IMR-90 (cell line): ENCODE results near the gene MUSTN1. TPM values are rescaled to one million over a fixed set of nuclear protein-coding genes. Genes with fewer than 3 reads are reported as not detected.

Experiments
- ATAC-seq: fragments of 200-7000 bp; cut with Tn5 transposase; 2 replicates; pipeline ENCODE4 v1.9.1; 2020; ENCODE audit warnings: low read depth, mild to moderate bottlenecking, moderate library complexity
- BruUV-seq: library from RNA; stranded (reverse); fragments of 400-500 nt; replicated peaks from 2 replicates; lab custom pipeline; 2021; lab: Mats Ljungman, UMichigan
- CTCF ChIA-PET: fragments of 300-600 bp; formaldehyde crosslinking; extraction: SDS; loops from one replicate; lab custom pipeline; 2021; ENCODE audit warnings: antibody characterized with exemption; lab: Yijun Ruan, JAX
- POLR2A ChIA-PET: fragments of 300-600 bp; sonication (Branson Sonifier 250); formaldehyde crosslinking; loops from one replicate; lab custom pipeline; 2022; ENCODE audit warnings: antibody characterized with exemption; ENCODE audit not compliant: unreplicated experiment; lab: Charles Lee
- DNase-seq: peaks from one replicate; pipeline ENCODE4 v3.0.0; 2013
- H2AFZ ChIP-seq: replicated peaks from 2 replicates; pipeline ENCODE3; 2013; ENCODE audit warnings: low read length, mild to moderate bottlenecking; ENCODE audit not compliant: poor library complexity
- H2AK5ac ChIP-seq: 2 replicates; pipeline ENCODE4 v1.6.1; 2013; ENCODE audit warnings: low read depth, low read length, inconsistent platforms
- H2AK9ac ChIP-seq: replicated peaks from 2 replicates; pipeline ENCODE3; 2013; ENCODE audit warnings: mild to moderate bottlenecking, low read depth, low read length, moderate library complexity; ENCODE audit not compliant: poor library complexity
- H2BK120ac ChIP-seq: 2 replicates; pipeline ENCODE4 v1.6.1; 2013; ENCODE audit warnings: low read depth, low read length, inconsistent platforms
- H2BK15ac ChIP-seq: 3 replicates; pipeline ENCODE4 v1.6.1; 2013; ENCODE audit warnings: low read depth, low read length, inconsistent platforms
- H2BK20ac ChIP-seq: 2 replicates; pipeline ENCODE4 v1.6.1; 2013; ENCODE audit warnings: low read depth, mild to moderate bottlenecking, inconsistent platforms, low read length, moderate library complexity
- H2BK5ac ChIP-seq: 2 replicates; pipeline ENCODE4 v1.6.1; 2013; ENCODE audit warnings: mild to moderate bottlenecking, low read depth, low read length, inconsistent platforms; ENCODE audit not compliant: poor library complexity, severe bottlenecking
- H3K14ac ChIP-seq: replicated peaks from 2 replicates; pipeline ENCODE4 v1.6.1; 2013; ENCODE audit warnings: low read depth, low read length, inconsistent platforms
- H3K18ac ChIP-seq: 2 replicates; pipeline ENCODE4 v1.6.1; 2013; ENCODE audit warnings: low read depth, low read length, control low read depth
- H3K23ac ChIP-seq: 2 replicates; pipeline ENCODE4 v1.6.1; 2013; ENCODE audit warnings: low read depth, low read length, inconsistent platforms
- H3K27ac ChIP-seq: 2 replicates; pipeline ENCODE4 v1.5.1; 2013; ENCODE audit warnings: mild to moderate bottlenecking, control low read depth, low read length; ENCODE audit not compliant: insufficient read depth
- H3K27me3 ChIP-seq: 2 replicates; pipeline ENCODE4 v1.6.1; 2013; ENCODE audit warnings: low read length; ENCODE audit not compliant: control insufficient read depth, insufficient read depth
- H3K36me3 ChIP-seq: 2 replicates; pipeline ENCODE4 v1.6.1; 2013; ENCODE audit warnings: low read length, mixed read lengths; ENCODE audit not compliant: control insufficient read depth, insufficient read depth
- H3K4ac ChIP-seq: 2 replicates; pipeline ENCODE4 v1.6.1; 2013; ENCODE audit warnings: low read depth, low read length, inconsistent platforms
- H3K4me1 ChIP-seq: 2 replicates; pipeline ENCODE4 v1.6.1; 2013; ENCODE audit warnings: low read length, mixed read lengths; ENCODE audit not compliant: control insufficient read depth, insufficient read depth
- H3K4me2 ChIP-seq: 2 replicates; pipeline ENCODE4 v1.6.1; 2013; ENCODE audit warnings: low read depth, mild to moderate bottlenecking, control low read depth, low read length, moderate library complexity
- H3K4me3 ChIP-seq: 2 replicates; pipeline ENCODE4 v1.5.1; 2013; ENCODE audit warnings: low read depth, mild to moderate bottlenecking, control low read depth, low read length, moderate library complexity; ENCODE audit not compliant: insufficient read depth
- H3K56ac ChIP-seq: 2 replicates; pipeline ENCODE4 v1.6.1; 2013; ENCODE audit warnings: low read length, inconsistent platforms; ENCODE audit not compliant: insufficient read depth; ENCODE audit errors: extremely low read depth
- H3K79me1 ChIP-seq, 2 experiments: 2 replicates each; pipeline ENCODE4 v1.6.1; 2013; ENCODE audit warnings: low read length in 2 of 2, inconsistent platforms in 1 of 2, low read depth in 1 of 2
- H3K9ac ChIP-seq: 2 replicates; pipeline ENCODE4 v1.6.1; 2013; ENCODE audit warnings: low read depth, low read length, control low read depth
- H3K9me1 ChIP-seq: 2 replicates; pipeline ENCODE4 v1.6.1; 2013; ENCODE audit warnings: low read length, inconsistent platforms; ENCODE audit not compliant: insufficient read depth
- H3K9me3 ChIP-seq: 2 replicates; pipeline ENCODE4 v1.6.1; 2013; ENCODE audit warnings: low read length; ENCODE audit not compliant: control insufficient read depth, insufficient read depth
- H4K20me1 ChIP-seq: 2 replicates; pipeline ENCODE4 v1.6.1; 2013; ENCODE audit warnings: low read length, inconsistent platforms; ENCODE audit not compliant: insufficient read depth
- H4K5ac ChIP-seq: 2 replicates; pipeline ENCODE4 v1.6.1; 2013; ENCODE audit warnings: mild to moderate bottlenecking, low read depth, low read length, control low read depth
- H4K8ac ChIP-seq, 2 experiments: 2 replicates each; pipeline ENCODE4 v1.6.1; 2013; ENCODE audit warnings: low read depth in 2 of 2, low read length in 2 of 2, control low read depth in 1 of 2, inconsistent platforms in 1 of 2
- H4K91ac ChIP-seq: 2 replicates; pipeline ENCODE4 v1.6.1; 2013; ENCODE audit warnings: low read depth, low read length, inconsistent platforms; ENCODE audit not compliant: insufficient read depth
- BHLHE40 ChIP-seq: fragments of 150-350 bp; IDR thresholded peaks from 2 replicates; pipeline ENCODE4 v1.6.1; 2016; ENCODE audit warnings: mild to moderate bottlenecking, low read depth, low read length
- CEBPB ChIP-seq: IDR thresholded peaks from 2 replicates; pipeline ENCODE4 v1.6.1; 2012; ENCODE audit warnings: low read depth, low read length, improper control_type of control experiment
- CHD1 ChIP-seq: IDR thresholded peaks from 2 replicates; pipeline ENCODE4 v1.6.1; 2012; ENCODE audit warnings: low read depth, low read length, improper control_type of control experiment
- FOS ChIP-seq: fragments of 150-350 bp; IDR thresholded peaks from 2 replicates; pipeline ENCODE4 v1.6.1; 2016; ENCODE audit warnings: low read depth, low read length
- MXI1 ChIP-seq: IDR thresholded peaks from 2 replicates; pipeline ENCODE4 v1.6.1; 2012; ENCODE audit warnings: low read depth, mild to moderate bottlenecking, low read length, moderate library complexity, borderline replicate concordance
- NFE2L2 ChIP-seq: fragments of 150-350 bp; IDR thresholded peaks from 2 replicates; pipeline ENCODE4 v1.6.1; 2016; ENCODE audit warnings: low read depth, mild to moderate bottlenecking, low read length
- POLR2A ChIP-seq: IDR thresholded peaks from 2 replicates; pipeline ENCODE4 v1.6.1; 2012; ENCODE audit warnings: mild to moderate bottlenecking, low read depth, low read length
- RAD21 ChIP-seq: IDR thresholded peaks from 2 replicates; pipeline ENCODE4 v1.6.1; 2012; ENCODE audit warnings: low read length, improper control_type of control experiment
- RCOR1 ChIP-seq: IDR thresholded peaks from 2 replicates; pipeline ENCODE4 v1.6.1; 2012; ENCODE audit warnings: mild to moderate bottlenecking, low read length, improper control_type of control experiment; ENCODE audit not compliant: insufficient replicate concordance
- RFX5 ChIP-seq: IDR thresholded peaks from 2 replicates; pipeline ENCODE4 v1.8.0; 2012; ENCODE audit warnings: low read depth, mild to moderate bottlenecking, low read length, moderate library complexity
- SMC3 ChIP-seq: fragments of 150-350 bp; IDR thresholded peaks from 2 replicates; pipeline ENCODE4 v1.6.1; 2016; ENCODE audit warnings: low read depth, mild to moderate bottlenecking, antibody characterized with exemption, low read length, moderate library complexity
- WGBS, 2 experiments: methylation state at CpG; one replicate each; pipeline versions ENCODE4 v1.1.5 to v1.1.7; 2013; ENCODE audit warnings: missing lambda C conversion rate in 2 of 2; ENCODE audit not compliant: insufficient read length in 1 of 2; ENCODE audit errors: extremely low coverage in 2 of 2; 5-methylcytosine and 5-hydroxymethylcytosine counted together
- dilution Hi-C: fragments of 300-500 bp; cut with HindIII; formaldehyde crosslinking; loops from one replicate; pipeline ENCODE4 v1.14.3; 2018; ENCODE audit warnings: low sequenced_read_pairs; ENCODE audit not compliant: unreplicated experiment
- in situ Hi-C: fragments of 300-500 bp; cut with MboI; formaldehyde crosslinking; loops from 3 replicates; pipeline ENCODE4 v1.14.3; 2019; ENCODE audit warnings: low sequenced_read_pairs, inconsistent platforms, mixed read lengths
- intact Hi-C: fragments of 100-400 bp; cut with micrococcal nuclease; formaldehyde crosslinking; loops from 2 replicates; pipeline ENCODE4 v1.10.0; 2022
- polyA plus RNA-seq, 3 experiments: library from polyadenylated mRNA; depleted of rRNA; stranded (reverse); fragments of >200 nt; gene quantifications; 2 replicates each; pipeline ENCODE4 v1.2.3, GENCODE V29; 2012; ENCODE audit warnings: low replicate concordance in 1 of 3
- total RNA-seq: library from RNA; depleted of rRNA; stranded (reverse); fragments of >200 nt; gene quantifications from 2 replicates; pipeline ENCODE4 v1.2.3, GENCODE V29; 2012
- TF ChIP-seq, protein P1 (sequence below): conservative IDR thresholded peaks from 2 replicates; pipeline ENCODE4 v1.5.1; 2012; ENCODE audit warnings: mild to moderate bottlenecking, low read depth, low read length, improper control_type of control experiment
- TF ChIP-seq, protein P2 (sequence below): fragments of 150-350 bp; IDR thresholded peaks from 2 replicates; pipeline ENCODE4 v1.6.1; 2017; ENCODE audit warnings: mild to moderate bottlenecking, antibody characterized with exemption, low read length, low read depth

MUSTN1 gene
- total and polyA plus RNA-seq, 2 of the 4 experiments (the other 2 are of a cell fraction) = not detected

DNA sequence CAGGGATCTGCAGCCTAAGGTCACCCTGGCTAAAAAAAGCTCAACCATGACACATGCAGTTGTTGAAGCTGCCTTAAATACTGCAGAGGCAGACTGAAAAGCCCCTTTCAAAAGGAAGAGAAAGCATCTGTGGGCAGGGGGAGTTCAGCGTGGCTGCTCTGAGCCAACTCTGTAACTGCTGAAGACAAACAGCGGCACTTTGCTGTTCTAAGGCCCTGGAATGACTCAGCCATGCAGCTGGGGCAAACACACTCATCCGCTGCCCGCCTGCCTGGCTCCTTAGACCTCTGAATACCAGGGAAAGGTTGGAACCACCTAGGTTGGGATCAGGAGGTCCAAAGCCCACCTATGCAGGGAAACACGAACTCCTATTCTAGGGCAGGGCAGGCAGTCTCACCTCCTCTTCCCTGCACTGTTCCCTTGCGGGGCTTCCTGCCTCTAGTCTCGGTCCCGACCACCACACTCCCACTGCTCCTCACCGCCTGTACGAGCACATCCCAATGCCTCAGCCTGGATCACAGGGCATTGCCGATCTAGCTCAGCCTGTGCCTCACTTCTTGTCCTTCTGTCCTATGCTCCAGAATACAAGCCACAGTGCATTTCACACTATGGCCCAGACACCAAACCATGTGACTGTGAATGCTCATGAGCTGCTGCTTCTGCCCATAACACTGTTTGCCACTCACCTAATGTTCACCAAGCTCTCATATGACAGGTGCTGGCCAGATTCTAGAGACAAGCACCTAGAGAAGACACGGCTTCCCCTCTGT is 6.6 kb upstream of the MUSTN1 start:
- DNase-seq (peak; percentile 31), ATAC-seq (no peak; the same call in 1 of the 2 replicates)
- no peak overlapping the region for H4K91ac ChIP-seq
- intact Hi-C loops (no loop called here), in situ Hi-C loops (no loop called here), dilution Hi-C loops (no loop called here)
- no peak overlapping the region for H2AFZ ChIP-seq
- no peak overlapping the region for H2AK5ac ChIP-seq
- H4K8ac ChIP-seq = no peak overlapping the region
- 87% methylated on average over 8 of the region's 12 CpGs; no CpG with 5 or more reads in 1 of the 2 experiments for WGBS, 2 experiments
- TF ChIP-seq FOS = no peak
- no peak for TF ChIP-seq NFE2L2
- no peak for TF ChIP-seq RFX5
- TF ChIP-seq, protein P1, sequence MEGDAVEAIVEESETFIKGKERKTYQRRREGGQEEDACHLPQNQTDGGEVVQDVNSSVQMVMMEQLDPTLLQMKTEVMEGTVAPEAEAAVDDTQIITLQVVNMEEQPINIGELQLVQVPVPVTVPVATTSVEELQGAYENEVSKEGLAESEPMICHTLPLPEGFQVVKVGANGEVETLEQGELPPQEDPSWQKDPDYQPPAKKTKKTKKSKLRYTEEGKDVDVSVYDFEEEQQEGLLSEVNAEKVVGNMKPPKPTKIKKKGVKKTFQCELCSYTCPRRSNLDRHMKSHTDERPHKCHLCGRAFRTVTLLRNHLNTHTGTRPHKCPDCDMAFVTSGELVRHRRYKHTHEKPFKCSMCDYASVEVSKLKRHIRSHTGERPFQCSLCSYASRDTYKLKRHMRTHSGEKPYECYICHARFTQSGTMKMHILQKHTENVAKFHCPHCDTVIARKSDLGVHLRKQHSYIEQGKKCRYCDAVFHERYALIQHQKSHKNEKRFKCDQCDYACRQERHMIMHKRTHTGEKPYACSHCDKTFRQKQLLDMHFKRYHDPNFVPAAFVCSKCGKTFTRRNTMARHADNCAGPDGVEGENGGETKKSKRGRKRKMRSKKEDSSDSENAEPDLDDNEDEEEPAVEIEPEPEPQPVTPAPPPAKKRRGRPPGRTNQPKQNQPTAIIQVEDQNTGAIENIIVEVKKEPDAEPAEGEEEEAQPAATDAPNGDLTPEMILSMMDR = no peak
- TF ChIP-seq, protein P2, sequence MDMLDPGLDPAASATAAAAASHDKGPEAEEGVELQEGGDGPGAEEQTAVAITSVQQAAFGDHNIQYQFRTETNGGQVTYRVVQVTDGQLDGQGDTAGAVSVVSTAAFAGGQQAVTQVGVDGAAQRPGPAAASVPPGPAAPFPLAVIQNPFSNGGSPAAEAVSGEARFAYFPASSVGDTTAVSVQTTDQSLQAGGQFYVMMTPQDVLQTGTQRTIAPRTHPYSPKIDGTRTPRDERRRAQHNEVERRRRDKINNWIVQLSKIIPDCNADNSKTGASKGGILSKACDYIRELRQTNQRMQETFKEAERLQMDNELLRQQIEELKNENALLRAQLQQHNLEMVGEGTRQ = no peak
- no peak for TF ChIP-seq RAD21
- no peak for TF ChIP-seq RCOR1
- TF ChIP-seq SMC3 = no peak
- TF ChIP-seq BHLHE40 = no peak
- TF ChIP-seq POLR2A = no peak
- no peak for TF ChIP-seq CEBPB
- TF ChIP-seq CHD1 = no peak
- no peak for TF ChIP-seq MXI1
- H2AK9ac ChIP-seq = no peak overlapping the region
- no TSS peak for BruUV-seq
- no peak overlapping the region for H3K18ac ChIP-seq
- no peak overlapping the region for H3K56ac ChIP-seq
- H3K79me1 ChIP-seq = no peaks in the 10 kb centered on the region; a peak in 1 of 4 replicates
- no peaks in the 10 kb centered on the region for H3K27me3 ChIP-seq
- H2BK15ac ChIP-seq = no peak overlapping the region
- H3K14ac ChIP-seq = no peak overlapping the region
- no peak overlapping the region for H3K27ac ChIP-seq
- H3K9ac ChIP-seq = no peak overlapping the region
- H2BK20ac ChIP-seq = no peak overlapping the region
- CTCF ChIA-PET = interaction anchor here (1.0 kb wide), 1 partner anchor 21 kb away, joined by 3 read pairs; no protein-coding TSS in a partner anchor
- POLR2A ChIA-PET = no interaction called here
- no peaks in the 10 kb centered on the region; the same call in 1 of the 2 replicates for H4K20me1 ChIP-seq
- H3K4me1 ChIP-seq = peaks cover 4% of the 10 kb centered on the region; the same call in 1 of the 2 replicates
- no peak overlapping the region for H2BK120ac ChIP-seq
- peaks cover 14% of the 10 kb centered on the region; the same call in 1 of the 2 replicates for H3K36me3 ChIP-seq
- H3K9me3 ChIP-seq = no peaks in the 10 kb centered on the region
- H3K4me2 ChIP-seq = no peak overlapping the region
- no peak overlapping the region for H3K23ac ChIP-seq
- H3K4me3 ChIP-seq = no peak overlapping the region
- no peak overlapping the region for H2BK5ac ChIP-seq
- H3K9me1 ChIP-seq = peaks cover 9% of the 10 kb centered on the region; the same call in 1 of the 2 replicates
- H3K4ac ChIP-seq = no peak overlapping the region
- no peak overlapping the region for H4K5ac ChIP-seq
